Right lobe of liver (tissue), 4 donors: Measurements from ENCODE around the gene ERBB4.

ENCODE experiments used
- CTCF ChIP-seq, 4 donors: fragments of 200-600 bp in 3 of 4; fragments of 450-650 bp in 1 of 4; IDR thresholded peaks; one replicate each; pipeline versions ENCODE4 v1.5.1 to v1.8.0; 2016 to 2022; ENCODE audit warnings: antibody characterized with exemption in 4 of 4, mild to moderate bottlenecking in 2 of 4
- POLR2A ChIP-seq: fragments of 450-650 bp; IDR thresholded peaks from one replicate; pipeline ENCODE4 v1.6.1; 2017; ENCODE audit warnings: antibody characterized with exemption, mild to moderate bottlenecking
- donor health status: DM: no; HTN: no; CAD: no.
- donor health status: DM: no; HTN: no; CAD: no.
- donor health status: DM: no; HTN: yes; CAD: no.

- TF ChIP-seq CTCF (IDR thresholded peaks at IDR 0.05), result no peak
- no peak for TF ChIP-seq POLR2A
Observed at GRCh38 chr2:212409560-212409959, 129.0 kb downstream of the ERBB4 start.
